Transverse colon (tissue), 4 donors: ENCODE data around the gene RUSF1. TPM values are rescaled to one million over a fixed set of nuclear protein-coding genes. Genes with fewer than 3 reads are reported as not detected.
A peak's percentile ranks its signal among the peaks of the same experiment; 100 is the strongest.
"Not testable (repeated sequence)": the region's sequence is repeated elsewhere in the genome, so short reads cannot be mapped to it uniquely, and the experiment has no call there.

ENCODE experiments used
- DNase-seq: peaks from one replicate; pipeline ENCODE4 v3.0.0-alpha.2; 2019
- H3K27ac ChIP-seq, 4 donors: fragments of 200-600 bp; sonication (generic); 2 replicates each; pipeline ENCODE4 v1.5.1; 2016 to 2018; ENCODE audit warnings: inconsistent platforms in 4 of 4
- H3K27me3 ChIP-seq: fragments of 200-600 bp; sonication (generic); 2 replicates; pipeline ENCODE4 v1.5.1; 2017; ENCODE audit warnings: inconsistent platforms
- H3K36me3 ChIP-seq, 4 donors: fragments of 200-600 bp; sonication (generic); 2 replicates each; pipeline ENCODE4 v1.5.1; 2017 to 2019; ENCODE audit warnings: inconsistent platforms in 4 of 4
- H3K4me1 ChIP-seq, 4 donors: fragments of 200-600 bp; sonication (generic); 2 replicates each; pipeline ENCODE4 v1.5.1; 2017 to 2020; ENCODE audit warnings: inconsistent platforms in 4 of 4
- H3K4me3 ChIP-seq, 4 donors: fragments of 200-600 bp; sonication (generic); 1 replicate in 1 of 4; 2 replicates in 3 of 4; pipeline versions ENCODE4 v1.5.1 to v1.6.1; 2017 to 2019; ENCODE audit warnings: inconsistent platforms in 4 of 4
- H3K9me3 ChIP-seq, 2 donors: fragments of 200-600 bp; sonication (generic); 2 replicates each; pipeline ENCODE4 v1.5.1; 2017 to 2019; ENCODE audit warnings: inconsistent platforms in 2 of 2
- CTCF ChIP-seq, 5 experiments: fragments of 200-600 bp in 3 of 5; fragments of 450-650 bp in 2 of 5; sonication (generic) in 3 of 5; IDR thresholded peaks; 1 replicate in 2 of 5; 2 replicates in 3 of 5; pipeline ENCODE4 v1.5.1; 2016 to 2017; ENCODE audit warnings: antibody characterized with exemption in 5 of 5, inconsistent platforms in 3 of 5, mild to moderate bottlenecking in 2 of 5, moderate library complexity in 1 of 5
- EP300 ChIP-seq: sonication (generic); formaldehyde crosslinking; IDR thresholded peaks from one replicate; pipeline ENCODE4 v1.6.1; 2017; ENCODE audit warnings: antibody characterized with exemption, low read depth
- POLR2A ChIP-seq: fragments of 450-650 bp; IDR thresholded peaks from one replicate; pipeline ENCODE4 v1.6.1; 2016; ENCODE audit warnings: antibody characterized with exemption, mild to moderate bottlenecking, moderate library complexity
- POLR2AphosphoS5 ChIP-seq, 3 donors: sonication (generic); formaldehyde crosslinking; IDR thresholded peaks; one replicate each; pipeline ENCODE4 v1.6.1; 2016; ENCODE audit warnings: antibody characterized with exemption in 3 of 3
- WGBS, 2 donors: methylation state at CpG; one replicate each; pipeline ENCODE4 v1.1.5; 2018; ENCODE audit warnings: low coverage in 1 of 2; 5-methylcytosine and 5-hydroxymethylcytosine counted together
- in situ Hi-C, 4 donors: fragments of 200-750 bp; cut with MboI; loops; one replicate each; pipeline versions ENCODE4 v1.15.0 to v1.15.1; 2017; ENCODE audit warnings: low sequenced_read_pairs in 3 of 4, low pct_ligation_motif_present in 1 of 4, low pct_unique_long_range_greater_than_20kb in 1 of 4
- intact Hi-C: fragments of 100-400 bp; cut with DNase I; formaldehyde crosslinking; loops from one replicate; pipeline ENCODE4 v1.15.1; 2023; ENCODE audit warnings: low total_unique reads
- total RNA-seq, 4 donors: library from RNA; depleted of rRNA; stranded (reverse); fragments of >200 nt; gene quantifications; one replicate each; pipeline ENCODE4 v1.1.0, GENCODE V29; 2016

RUSF1 gene
- total RNA-seq, 4 donors from 2014 or later, result 49.2 to 86.5 (median 71.3) TPM

GRCh38 chr16:31451201-31451600, 57.0 kb downstream of the RUSF1 start:
- no peaks in the 10 kb centered on the region for H3K36me3 ChIP-seq
- intact Hi-C loops, result no loop called here
- in situ Hi-C loops, result loop anchor here in 2 of 4 donors (25.0 kb wide), 2 partner anchors 436 to 464 kb away; partner anchors contain the start of gene HSD3B7 (in 1 of the 2)
- no peak for DNase-seq
- WGBS, 2 donors, result 60 to 82% methylated on average over 1 to 5 of the region's 5 CpGs
- no peak overlapping the region for H3K4me3 ChIP-seq
- TF ChIP-seq POLR2AphosphoS5 (IDR thresholded peaks at IDR 0.05) (no peak), CTCF (IDR thresholded peaks at IDR 0.05) (no peak), POLR2A (no peak), EP300 (no peak)
- H3K27me3 ChIP-seq, result no peaks in the 10 kb centered on the region
- H3K4me1 ChIP-seq, result peaks cover 23 to 50% (median 40%) of the 10 kb centered on the region in 4 donors
- H3K9me3 ChIP-seq, result no peaks in the 10 kb centered on the region
- peak overlapping the region in 2 of 4 donors; percentile 56 to 73 for H3K27ac ChIP-seq

- WGBS, 2 donors, result 57 to 81% methylated on average over 3 to 6 of the region's 6 CpGs
- not testable (repeated sequence) for H3K27ac ChIP-seq, H3K4me3 ChIP-seq, DNase-seq, H3K27me3 ChIP-seq, H3K9me3 ChIP-seq, H3K36me3 ChIP-seq
- intact Hi-C loops (loop anchor here (10.0 kb wide), 1 partner anchor 261 kb away; the partner anchor contains the start of gene FUS), in situ Hi-C loops (loop anchor here (10.0 to 25.0 kb wide), 4 partner anchors 251 to 459 kb away; partner anchors contain the start of genes HSD3B7 (in 2 of the 4) and FUS (in 1 of the 4))
- H3K4me1 ChIP-seq, result peaks cover 0 to 11% (median 4%) of the 10 kb centered on the region in 4 donors
These were observed 62.3 kb downstream of the RUSF1 start for GRCh38 chr16:31445931-31446330.

- TF ChIP-seq CTCF (IDR thresholded peaks at IDR 0.05) (no peak), POLR2AphosphoS5 (IDR thresholded peaks at IDR 0.05) (no peak), POLR2A (no peak), EP300 (no peak)
- Histone ChIP-seq H3K4me1 (peaks cover 0 to 11% (median 4%) of the 10 kb centered on the region in 4 donors), H3K4me3 (peak overlapping the region in 3 of 4 donors; percentile 50 to 65 (median 59)), H3K9me3 (no peaks in the 10 kb centered on the region), H3K27me3 (no peaks in the 10 kb centered on the region), H3K36me3 (no peaks in the 10 kb centered on the region), H3K27ac (peak overlapping the region in 3 of 4 donors; percentile 83 to 93 (median 88))
- WGBS, 2 donors, result 86% methylated on average over 34 of the region's 34 CpGs; no CpG with 5 or more reads in 1 of the 2 donors
- in situ Hi-C loops, result loop anchor here (10.0 to 25.0 kb wide), 4 partner anchors 247 to 455 kb away; partner anchors contain the start of genes HSD3B7 (in 2 of the 4) and FUS (in 1 of the 4)
- no peak for DNase-seq
- intact Hi-C loops, result loop anchor here (10.0 kb wide), 1 partner anchor 257 kb away; the partner anchor contains the start of gene FUS
These were observed 66.2 kb downstream of the RUSF1 start for GRCh38 chr16:31441956-31442355.

- TF ChIP-seq CTCF (IDR thresholded peaks at IDR 0.05) (no peak), POLR2AphosphoS5 (IDR thresholded peaks at IDR 0.05) (no peak), EP300 (no peak), POLR2A (no peak)
- Histone ChIP-seq H3K36me3 (no peaks in the 10 kb centered on the region), H3K4me1 (peaks cover 0 to 11% (median 4%) of the 10 kb centered on the region in 4 donors), H3K4me3 (no peak overlapping the region), H3K27me3 (no peaks in the 10 kb centered on the region), H3K27ac (no peak overlapping the region), H3K9me3 (no peaks in the 10 kb centered on the region)
- no peak for DNase-seq
- in situ Hi-C loops (loop anchor here (10.0 to 25.0 kb wide), 4 partner anchors 246 to 453 kb away; partner anchors contain the start of genes HSD3B7 (in 2 of the 4) and FUS (in 1 of the 4)), intact Hi-C loops (loop anchor here (10.0 kb wide), 1 partner anchor 256 kb away; the partner anchor contains the start of gene FUS)
- WGBS, 2 donors, result 71 to 79% methylated on average over 4 of the region's 4 CpGs
These were observed 67.5 kb downstream of the RUSF1 start for GRCh38 chr16:31440516-31441184.
